OCI-LY3 (cell line): ENCODE data around the gene ASCL5.

Experiments
- H2AFZ ChIP-seq: fragments of 200-600, 300-600 bp; shearing (Covaris generic); 2 replicates; pipeline ENCODE4 v1.6.0; 2014; ENCODE audit warnings: antibody characterized with exemption, low read depth, low read length
- H3K27ac ChIP-seq: fragments of 200-600, 300-600 bp; sonication (generic); 2 replicates; pipeline ENCODE4 v1.5.1; 2014; ENCODE audit warnings: mild to moderate bottlenecking, low read length, moderate library complexity, mixed read lengths
- H3K27me3 ChIP-seq: fragments of 200-600, 300-600 bp; sonication (generic); 2 replicates; pipeline ENCODE4 v1.6.1; 2014; ENCODE audit warnings: low read depth, low read length, mixed read lengths
- H3K36me3 ChIP-seq: fragments of 200-600, 300-600 bp; sonication (generic); replicated peaks from 2 replicates; pipeline ENCODE3; 2014; ENCODE audit warnings: low read depth, low read length, mixed read lengths
- H3K4me1 ChIP-seq: fragments of 300-600, 200-600 bp; sonication (generic); 2 replicates; pipeline ENCODE4 v1.6.1; 2014; ENCODE audit warnings: low read length, mixed read lengths
- H3K4me2 ChIP-seq: fragments of 200-600, 300-600 bp; sonication (generic); 2 replicates; pipeline ENCODE4 v1.6.1; 2014; ENCODE audit warnings: low read length, mixed read lengths
- H3K4me3 ChIP-seq: fragments of 300-600, 200-600 bp; sonication (generic); 2 replicates; pipeline ENCODE4 v1.5.1; 2014; ENCODE audit warnings: antibody characterized with exemption, mild to moderate bottlenecking, low read length, moderate library complexity
- H3K79me2 ChIP-seq: fragments of 300-600, 200-600 bp; shearing (Covaris generic); 2 replicates; pipeline ENCODE4 v1.6.1; 2014; ENCODE audit warnings: mild to moderate bottlenecking, low read length, mixed read lengths
- H3K9ac ChIP-seq: fragments of 300-600, 200-600 bp; shearing (Covaris generic); 2 replicates; pipeline ENCODE4 v1.6.0; 2014; ENCODE audit warnings: mild to moderate bottlenecking, low read length, moderate library complexity
- H3K9me3 ChIP-seq: fragments of 200-600, 300-600 bp; shearing (Covaris generic); 2 replicates; pipeline ENCODE4 v1.6.1; 2014; ENCODE audit warnings: low read length, mixed read lengths; ENCODE audit not compliant: insufficient read depth
- H4K20me1 ChIP-seq: fragments of 200-600, 300-600 bp; sonication (generic); 2 replicates; pipeline ENCODE4 v1.6.1; 2016; ENCODE audit warnings: low read length, mixed read lengths; ENCODE audit not compliant: insufficient read depth
- EZH2phosphoT487 ChIP-seq: fragments of 200-600 bp; shearing (Covaris generic); IDR thresholded peaks from 2 replicates; pipeline ENCODE4 v1.6.1; 2018; ENCODE audit warnings: antibody characterized with exemption, mixed run types, low read depth
- TF ChIP-seq, protein P1 (sequence below): fragments of 200-600, 300-600 bp; sonication (generic); IDR thresholded peaks from 2 replicates; pipeline ENCODE4 v1.5.1; 2014; ENCODE audit warnings: antibody characterized with exemption, low read length, low read depth

The ASCL5 gene

DNA sequence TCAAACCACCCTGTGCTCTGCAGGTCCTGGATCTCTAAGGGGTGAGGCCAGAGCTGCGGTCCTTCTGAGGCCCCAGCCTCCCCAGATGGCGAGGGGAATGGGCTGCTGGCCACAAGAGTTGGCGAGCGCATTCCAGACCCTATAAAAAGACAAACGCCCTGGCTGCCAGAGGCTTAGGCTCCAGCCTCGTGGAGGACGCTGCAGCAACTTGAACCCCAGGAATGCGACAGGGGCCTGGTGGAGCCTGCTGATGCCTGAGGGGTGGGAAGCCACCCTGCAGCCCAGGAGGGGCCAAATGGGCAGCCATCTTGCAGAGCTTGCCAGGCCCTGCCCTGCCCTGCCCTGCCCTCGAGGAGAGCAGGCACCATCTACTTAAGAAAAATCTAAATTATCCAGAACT is 23.3 kb downstream of the ASCL5 start:
- Histone ChIP-seq H3K4me2 (no peak overlapping the region), H3K9me3 (no peaks in the 10 kb centered on the region), H3K36me3 (no peaks in the 10 kb centered on the region), H3K4me1 (no peaks in the 10 kb centered on the region), H4K20me1 (no peaks in the 10 kb centered on the region), H3K9ac (no peak overlapping the region), H3K27ac (no peak overlapping the region), H3K27me3 (no peaks in the 10 kb centered on the region), H3K4me3 (no peak overlapping the region), H2AFZ (no peak overlapping the region), H3K79me2 (no peaks in the 10 kb centered on the region)
- TF ChIP-seq, protein P1, sequence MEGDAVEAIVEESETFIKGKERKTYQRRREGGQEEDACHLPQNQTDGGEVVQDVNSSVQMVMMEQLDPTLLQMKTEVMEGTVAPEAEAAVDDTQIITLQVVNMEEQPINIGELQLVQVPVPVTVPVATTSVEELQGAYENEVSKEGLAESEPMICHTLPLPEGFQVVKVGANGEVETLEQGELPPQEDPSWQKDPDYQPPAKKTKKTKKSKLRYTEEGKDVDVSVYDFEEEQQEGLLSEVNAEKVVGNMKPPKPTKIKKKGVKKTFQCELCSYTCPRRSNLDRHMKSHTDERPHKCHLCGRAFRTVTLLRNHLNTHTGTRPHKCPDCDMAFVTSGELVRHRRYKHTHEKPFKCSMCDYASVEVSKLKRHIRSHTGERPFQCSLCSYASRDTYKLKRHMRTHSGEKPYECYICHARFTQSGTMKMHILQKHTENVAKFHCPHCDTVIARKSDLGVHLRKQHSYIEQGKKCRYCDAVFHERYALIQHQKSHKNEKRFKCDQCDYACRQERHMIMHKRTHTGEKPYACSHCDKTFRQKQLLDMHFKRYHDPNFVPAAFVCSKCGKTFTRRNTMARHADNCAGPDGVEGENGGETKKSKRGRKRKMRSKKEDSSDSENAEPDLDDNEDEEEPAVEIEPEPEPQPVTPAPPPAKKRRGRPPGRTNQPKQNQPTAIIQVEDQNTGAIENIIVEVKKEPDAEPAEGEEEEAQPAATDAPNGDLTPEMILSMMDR: no peak
- no peak for TF ChIP-seq EZH2phosphoT487

DNA sequence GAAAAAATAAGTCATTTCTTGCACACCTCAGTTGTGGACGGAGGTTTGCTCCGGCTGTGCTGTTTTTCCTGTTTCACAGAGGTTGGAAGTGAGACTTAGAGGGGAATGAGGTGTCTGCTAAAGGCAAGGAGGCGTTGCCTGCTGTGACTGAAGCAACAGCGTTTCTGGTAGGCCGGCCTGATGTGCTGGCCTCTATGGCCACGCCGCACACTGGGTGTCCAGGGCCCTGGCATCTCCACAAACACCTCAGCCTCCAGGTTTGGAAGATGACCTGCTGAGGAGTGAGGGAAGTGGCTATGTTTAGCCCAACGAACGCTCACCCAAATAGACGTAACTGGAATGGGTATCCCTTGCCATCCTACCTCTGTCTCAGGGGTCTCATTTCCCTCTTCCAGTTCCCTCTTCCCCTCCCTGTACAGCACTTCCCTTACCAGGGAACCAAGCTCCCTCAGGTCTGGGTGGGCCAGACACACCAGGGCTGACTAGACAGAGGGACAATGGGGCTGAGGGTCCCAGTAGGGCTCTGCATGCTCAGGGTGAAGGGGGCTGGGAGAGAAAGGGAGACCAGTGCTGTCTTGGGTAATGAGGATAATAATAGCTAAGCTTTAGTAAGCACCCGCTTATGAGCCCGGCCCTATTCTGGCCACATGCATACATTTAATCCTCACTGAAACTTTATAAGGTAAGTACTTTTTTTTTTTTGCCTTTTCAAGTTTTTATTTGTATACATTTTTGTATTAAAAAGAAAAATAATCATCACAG is 26.6 kb downstream of the ASCL5 start:
- TF ChIP-seq, protein P1: no peak
- no peak for TF ChIP-seq EZH2phosphoT487
- no peaks in the 10 kb centered on the region for H3K27me3 ChIP-seq
- no peaks in the 10 kb centered on the region for H4K20me1 ChIP-seq
- no peak overlapping the region for H2AFZ ChIP-seq
- H3K4me1 ChIP-seq: peaks cover 12% of the 10 kb centered on the region
- no peaks in the 10 kb centered on the region for H3K36me3 ChIP-seq
- H3K27ac ChIP-seq: no peak overlapping the region
- no peak overlapping the region for H3K9ac ChIP-seq
- no peak overlapping the region for H3K4me3 ChIP-seq
- no peaks in the 10 kb centered on the region for H3K9me3 ChIP-seq
- no peak overlapping the region for H3K4me2 ChIP-seq
- no peaks in the 10 kb centered on the region for H3K79me2 ChIP-seq

DNA sequence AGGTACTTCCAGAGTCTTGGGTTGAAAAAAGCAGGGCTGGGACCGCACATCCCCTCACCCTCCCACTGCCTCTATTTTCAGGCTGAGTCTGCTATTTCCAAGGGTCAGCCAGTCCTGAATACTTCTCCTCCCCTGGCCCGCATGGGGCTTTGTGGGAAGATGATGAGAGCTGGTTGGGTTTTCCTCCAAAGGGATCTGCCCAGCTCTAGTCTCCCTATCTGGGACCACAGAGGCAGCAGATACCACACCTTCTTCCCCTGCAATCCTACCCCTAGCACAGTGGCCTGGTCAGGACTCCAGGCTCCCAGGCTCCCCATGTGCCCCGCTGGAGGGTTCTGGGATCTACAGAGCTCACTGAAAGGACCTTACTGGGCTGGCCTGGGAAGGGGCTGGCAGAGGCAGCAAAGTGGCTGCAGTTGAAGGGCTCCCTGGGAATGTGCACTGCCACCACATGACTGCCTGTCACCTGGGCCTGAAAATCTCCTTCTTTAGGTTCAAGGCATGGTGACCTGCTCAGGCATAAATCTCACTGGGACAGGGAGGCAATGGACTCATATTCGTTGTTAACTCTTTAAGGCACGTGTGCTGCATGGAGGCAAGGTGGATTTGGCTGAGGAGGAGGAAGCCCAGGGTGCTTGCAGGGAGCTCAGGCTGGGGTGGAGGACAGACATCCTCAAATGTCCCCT is 27.8 kb downstream of the ASCL5 start:
- H3K4me3 ChIP-seq: no peak overlapping the region
- H3K9ac ChIP-seq: no peak overlapping the region
- no peaks in the 10 kb centered on the region for H3K27me3 ChIP-seq
- peaks cover 12% of the 10 kb centered on the region for H3K4me1 ChIP-seq
- no peaks in the 10 kb centered on the region for H3K79me2 ChIP-seq
- no peaks in the 10 kb centered on the region for H3K36me3 ChIP-seq
- no peak overlapping the region for H3K4me2 ChIP-seq
- no peaks in the 10 kb centered on the region for H3K9me3 ChIP-seq
- H3K27ac ChIP-seq: no peak overlapping the region
- H4K20me1 ChIP-seq: no peaks in the 10 kb centered on the region
- no peak overlapping the region for H2AFZ ChIP-seq
- TF ChIP-seq, protein P1: no peak
- no peak for TF ChIP-seq EZH2phosphoT487

DNA sequence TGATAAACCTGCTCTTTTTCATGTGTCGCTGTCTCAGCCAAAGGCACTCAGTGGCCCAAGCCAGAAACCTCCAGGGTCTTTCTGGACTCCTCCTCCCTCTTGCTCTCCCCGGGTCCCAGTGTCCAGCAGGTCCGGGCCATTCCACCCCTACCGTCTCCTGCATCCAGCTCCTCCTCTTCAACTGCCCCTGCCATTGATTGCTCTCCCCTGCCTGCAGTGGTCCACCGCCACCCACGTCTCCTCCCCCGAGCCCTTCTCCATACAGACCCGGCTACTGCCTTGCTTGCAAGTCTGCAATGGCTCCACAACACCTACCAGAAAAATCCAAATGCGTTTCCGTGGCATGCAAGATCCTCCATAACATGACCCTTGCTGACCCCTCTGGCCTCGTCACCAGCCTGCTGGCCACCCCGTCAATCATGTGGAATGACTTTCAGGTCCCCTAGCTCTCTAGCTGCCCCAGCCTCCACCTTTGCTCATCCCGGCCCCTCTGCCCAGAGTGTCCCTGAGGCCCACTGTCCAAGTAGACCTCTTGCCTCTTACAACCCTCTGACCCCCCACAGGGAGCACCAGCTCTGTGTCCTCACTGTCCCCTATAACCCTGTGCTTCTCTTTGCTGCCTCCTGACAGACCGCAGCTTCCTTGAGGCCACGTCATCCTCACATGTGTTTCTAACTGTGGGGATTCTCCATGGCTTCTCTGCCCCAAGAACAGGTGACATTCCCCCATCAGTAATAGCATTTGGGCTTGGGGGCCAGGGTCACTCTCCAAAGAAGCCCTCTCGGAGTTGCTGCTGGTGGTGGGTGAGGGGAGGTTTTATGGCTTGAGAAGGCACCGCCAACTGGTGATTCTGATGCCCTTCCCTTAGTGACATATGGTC is 29.8 kb downstream of the ASCL5 start:
- no peak overlapping the region for H3K27ac ChIP-seq
- H3K79me2 ChIP-seq: no peaks in the 10 kb centered on the region
- H2AFZ ChIP-seq: no peak overlapping the region
- H3K9me3 ChIP-seq: no peaks in the 10 kb centered on the region
- H3K4me2 ChIP-seq: no peak overlapping the region
- TF ChIP-seq EZH2phosphoT487: no peak
- TF ChIP-seq, protein P1: no peak
- H4K20me1 ChIP-seq: no peaks in the 10 kb centered on the region
- H3K4me1 ChIP-seq: peaks cover 12% of the 10 kb centered on the region
- no peak overlapping the region for H3K4me3 ChIP-seq
- H3K9ac ChIP-seq: no peak overlapping the region
- H3K36me3 ChIP-seq: no peaks in the 10 kb centered on the region
- peaks cover 8% of the 10 kb centered on the region for H3K27me3 ChIP-seq
